ENCODE measurements around the gene SLX9. TPM values are rescaled to one million over a fixed set of nuclear protein-coding genes. Genes with fewer than 3 reads are reported as not detected.

The SLX9 gene
- total RNA-seq, 1 donor from 2014 or later, result 38.8 TPM

DNA sequence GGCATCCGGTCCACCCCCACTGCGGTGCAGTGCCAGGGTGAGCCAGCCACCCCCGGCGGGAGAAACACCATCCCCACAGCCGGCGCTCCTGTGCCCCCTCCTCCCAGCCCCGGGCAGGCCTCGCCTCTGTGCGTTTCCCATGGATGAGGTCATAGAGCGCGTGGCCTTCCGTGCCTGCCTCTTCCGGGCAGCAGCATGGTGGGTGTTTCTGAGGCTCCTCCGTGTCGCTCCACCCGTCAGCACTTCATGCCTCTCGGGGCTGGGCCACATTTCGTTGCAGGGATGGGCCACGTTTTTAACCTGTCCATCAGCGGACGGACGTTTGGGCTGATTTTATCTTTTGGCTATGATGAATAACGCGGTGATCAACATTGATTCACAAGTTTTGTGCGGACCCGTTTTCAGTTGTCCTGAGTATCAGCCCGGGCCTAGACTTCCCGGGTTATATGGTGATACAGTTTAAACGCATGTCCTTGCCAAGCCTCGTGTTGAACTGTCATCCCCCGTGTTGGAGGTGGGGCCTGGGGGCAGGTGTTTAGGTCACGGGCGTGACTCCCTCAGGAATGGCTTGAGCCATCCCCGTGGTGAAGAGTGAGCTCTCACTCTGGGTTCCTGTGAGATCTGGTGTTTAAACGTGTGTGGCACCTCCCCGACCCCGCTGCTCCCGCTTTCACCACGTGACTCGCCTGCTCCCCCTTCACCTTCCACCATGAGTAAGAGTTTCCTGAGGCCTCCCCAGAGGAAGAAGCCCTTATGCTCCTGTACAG is 64.8 kb downstream of the SLX9 start:
- Histone ChIP-seq H3K4me1 (ENCODE audit: insufficient read depth, low read length) (peaks cover 10% of the 10 kb centered on the region), H3K27ac (ENCODE audit: low read depth, low read length) (peak overlapping the region; percentile 48), H4K20me1 (ENCODE audit: insufficient read depth, low read length) (no peaks in the 10 kb centered on the region), H3K4me2 (ENCODE audit: low read length) (peak overlapping the region; percentile 27), H3K27me3 (ENCODE audit: insufficient read depth, low read length) (no peaks in the 10 kb centered on the region), H3K9ac (ENCODE audit: low read length) (peak overlapping the region; percentile 5), H3K4me3 (ENCODE audit: insufficient read depth, low read depth, low read length) (no peak overlapping the region), H3K9me3 (ENCODE audit: insufficient read depth, low read depth, low read length) (peaks cover 3% of the 10 kb centered on the region), H3K79me2 (ENCODE audit: insufficient read depth, low read length) (no peaks in the 10 kb centered on the region), H3K36me3 (ENCODE audit: insufficient read depth, low read length) (no peaks in the 10 kb centered on the region), H2AFZ (ENCODE audit: low read depth, low read length) (peak overlapping the region; percentile 62)
- Mint-ChIP-seq H3K27me3 (ENCODE audit: low read depth, unreplicated experiment) (peaks cover 11% of the 10 kb centered on the region), H3K4me3 (ENCODE audit: unreplicated experiment) (no peak overlapping the region), H3K36me3 (ENCODE audit: low read depth, unreplicated experiment) (peaks cover 2% of the 10 kb centered on the region), H3K9me3 (ENCODE audit: unreplicated experiment) (peaks cover 8% of the 10 kb centered on the region), H3K4me1 (ENCODE audit: low read depth, unreplicated experiment) (no peaks in the 10 kb centered on the region), H3K27ac (ENCODE audit: unreplicated experiment) (no peak overlapping the region)
- DNase-seq (ENCODE audit: low read depth) (peak; percentile 50), FAIRE-seq (no peak)
- no peak for TF ChIP-seq EZH2 (IDR thresholded peaks at IDR 0.05; ENCODE audit: insufficient read depth, low read length)
- no peak for TF ChIP-seq CTCF (IDR thresholded peaks at IDR 0.05; ENCODE audit: insufficient read depth, low read depth, low read length)

GRCh38 chr21:45006536-45007095 is 66.8 kb downstream of the SLX9 start:
- Mint-ChIP-seq H3K4me3 (ENCODE audit: unreplicated experiment) (no peak overlapping the region), H3K9me3 (ENCODE audit: unreplicated experiment) (peaks cover 8% of the 10 kb centered on the region), H3K36me3 (ENCODE audit: low read depth, unreplicated experiment) (no peaks in the 10 kb centered on the region), H3K27ac (ENCODE audit: unreplicated experiment) (no peak overlapping the region), H3K27me3 (ENCODE audit: low read depth, unreplicated experiment) (peaks cover 5% of the 10 kb centered on the region), H3K4me1 (ENCODE audit: low read depth, unreplicated experiment) (peaks cover 9% of the 10 kb centered on the region)
- Histone ChIP-seq H4K20me1 (ENCODE audit: insufficient read depth, low read length) (no peaks in the 10 kb centered on the region), H3K79me2 (ENCODE audit: insufficient read depth, low read length) (no peaks in the 10 kb centered on the region), H3K4me3 (ENCODE audit: insufficient read depth, low read depth, low read length) (no peak overlapping the region), H2AFZ (ENCODE audit: low read depth, low read length) (no peak overlapping the region), H3K9ac (ENCODE audit: low read length) (no peak overlapping the region), H3K4me1 (ENCODE audit: insufficient read depth, low read length) (peaks cover 2% of the 10 kb centered on the region), H3K27ac (ENCODE audit: low read depth, low read length) (no peak overlapping the region), H3K36me3 (ENCODE audit: insufficient read depth, low read length) (no peaks in the 10 kb centered on the region), H3K4me2 (ENCODE audit: low read length) (no peak overlapping the region), H3K9me3 (ENCODE audit: insufficient read depth, low read depth, low read length) (peaks cover 3% of the 10 kb centered on the region), H3K27me3 (ENCODE audit: insufficient read depth, low read length) (no peaks in the 10 kb centered on the region)
- TF ChIP-seq CTCF (IDR thresholded peaks at IDR 0.05; ENCODE audit: insufficient read depth, low read depth, low read length), result no peak
- TF ChIP-seq EZH2 (IDR thresholded peaks at IDR 0.05; ENCODE audit: insufficient read depth, low read length), result no peak
- FAIRE-seq, result no peak
- DNase-seq (ENCODE audit: low read depth), result no peak

DNA sequence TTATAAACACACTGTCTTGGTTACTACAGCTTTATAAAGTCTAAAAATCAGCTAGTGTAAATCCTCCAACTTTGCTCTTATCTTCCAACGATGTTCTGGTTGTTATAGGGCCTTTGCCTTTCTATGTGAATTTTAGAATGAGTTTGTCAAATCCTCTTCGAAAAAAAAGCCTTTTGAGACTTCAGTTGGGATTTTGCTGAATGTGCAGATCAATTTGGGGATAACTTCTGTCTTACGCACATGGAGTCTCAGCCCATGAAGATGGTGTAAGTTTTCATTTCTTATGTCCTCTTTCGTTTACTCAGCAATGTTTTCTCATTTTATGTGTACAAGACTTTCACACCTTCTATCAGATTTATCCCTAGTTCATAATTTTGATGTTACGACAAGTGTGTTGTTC is 69.8 kb downstream of the SLX9 start:
- H3K9ac ChIP-seq (ENCODE audit: low read length), result no peak overlapping the region
- H3K27me3 Mint-ChIP-seq (ENCODE audit: low read depth, unreplicated experiment), result no peaks in the 10 kb centered on the region
- no peaks in the 10 kb centered on the region for H3K79me2 ChIP-seq (ENCODE audit: insufficient read depth, low read length)
- H3K4me3 Mint-ChIP-seq (ENCODE audit: unreplicated experiment), result no peak overlapping the region
- TF ChIP-seq CTCF (IDR thresholded peaks at IDR 0.05; ENCODE audit: insufficient read depth, low read depth, low read length), result no peak
- TF ChIP-seq EZH2 (IDR thresholded peaks at IDR 0.05; ENCODE audit: insufficient read depth, low read length), result no peak
- peaks cover 3% of the 10 kb centered on the region for H3K9me3 ChIP-seq (ENCODE audit: insufficient read depth, low read depth, low read length)
- H3K27ac ChIP-seq (ENCODE audit: low read depth, low read length), result no peak overlapping the region
- peaks cover 15% of the 10 kb centered on the region for H3K4me1 Mint-ChIP-seq (ENCODE audit: low read depth, unreplicated experiment)
- H3K36me3 ChIP-seq (ENCODE audit: insufficient read depth, low read length), result no peaks in the 10 kb centered on the region
- no peaks in the 10 kb centered on the region for H3K27me3 ChIP-seq (ENCODE audit: insufficient read depth, low read length)
- no peaks in the 10 kb centered on the region for H3K36me3 Mint-ChIP-seq (ENCODE audit: low read depth, unreplicated experiment)
- H2AFZ ChIP-seq (ENCODE audit: low read depth, low read length), result no peak overlapping the region
- no peaks in the 10 kb centered on the region for H4K20me1 ChIP-seq (ENCODE audit: insufficient read depth, low read length)
- no peak for FAIRE-seq
- H3K4me1 ChIP-seq (ENCODE audit: insufficient read depth, low read length), result peaks cover 17% of the 10 kb centered on the region
- H3K9me3 Mint-ChIP-seq (ENCODE audit: unreplicated experiment), result peaks cover 8% of the 10 kb centered on the region
- H3K27ac Mint-ChIP-seq (ENCODE audit: unreplicated experiment), result no peak overlapping the region
- no peak for DNase-seq (ENCODE audit: low read depth)
- H3K4me2 ChIP-seq (ENCODE audit: low read length), result no peak overlapping the region
- no peak overlapping the region for H3K4me3 ChIP-seq (ENCODE audit: insufficient read depth, low read depth, low read length)

Data from astrocyte (in vitro differentiated cells and primary cell).